Panc1 (cell line): ENCODE measurements around the gene SYNCRIP. TPM values are rescaled to one million over a fixed set of nuclear protein-coding genes. Genes with fewer than 3 reads are reported as not detected.
A peak's percentile ranks its signal among the peaks of the same experiment; 100 is the strongest.
"Not testable (repeated sequence)": the region's sequence is repeated elsewhere in the genome, so short reads cannot be mapped to it uniquely, and the experiment has no call there.

Experiments used
- ATAC-seq: fragments of 200-7000 bp; cut with Tn5 transposase; 2 replicates; pipeline ENCODE4 v1.9.1; 2020; ENCODE audit warnings: mild to moderate bottlenecking, moderate library complexity
- BruUV-seq: library from RNA; stranded (reverse); fragments of 400-500 nt; replicated peaks from 2 replicates; lab custom pipeline; 2021; lab: Mats Ljungman, UMichigan
- CTCF ChIA-PET: fragments of 300-600 bp; sonication (Branson Sonifier 250); formaldehyde crosslinking; loops from one replicate; lab custom pipeline; 2022; ENCODE audit warnings: antibody characterized with exemption; lab: Charles Lee
- POLR2A ChIA-PET: fragments of 300-600 bp; sonication (Branson Sonifier 250); formaldehyde crosslinking; loops from one replicate; lab custom pipeline; 2022; ENCODE audit warnings: antibody characterized with exemption; lab: Charles Lee
- DNase-seq: peaks from one replicate; pipeline ENCODE4 v3.0.0-alpha.2; 2010; ENCODE audit warnings: low read depth, low spot score
- H3K27ac ChIP-seq: 2 replicates; pipeline ENCODE4 v1.5.1; 2011; ENCODE audit warnings: mild to moderate bottlenecking, low read length, inconsistent platforms
- H3K27me3 ChIP-seq: fragments of 200-500 bp; sonication (Bioruptor generic); 2 replicates; pipeline ENCODE4 v1.6.0; 2014; ENCODE audit warnings: low read length, inconsistent platforms; ENCODE audit not compliant: control insufficient read depth, insufficient read depth
- H3K36me3 ChIP-seq: fragments of 200-500 bp; sonication (Bioruptor generic); 2 replicates; pipeline ENCODE4 v1.5.1; 2014; ENCODE audit warnings: inconsistent platforms, mild to moderate bottlenecking, low read length, moderate library complexity; ENCODE audit not compliant: control insufficient read depth, insufficient read depth
- H3K4me1 ChIP-seq: 2 replicates; pipeline ENCODE4 v1.5.1; 2011; ENCODE audit warnings: inconsistent platforms, mild to moderate bottlenecking, low read length, moderate library complexity; ENCODE audit not compliant: control insufficient read depth, insufficient read depth
- H3K4me3 ChIP-seq, 2 experiments: 2 replicates each; pipeline ENCODE4 v1.5.1; 2011 to 2012; ENCODE audit warnings: low read depth in 2 of 2, low read length in 2 of 2, mild to moderate bottlenecking in 2 of 2, inconsistent platforms in 1 of 2, moderate library complexity in 1 of 2
- H3K9me3 ChIP-seq: fragments of 200-500 bp; sonication (Bioruptor generic); 2 replicates; pipeline ENCODE4 v1.5.1; 2014; ENCODE audit warnings: low read depth, mild to moderate bottlenecking, inconsistent platforms, low read length, moderate library complexity; ENCODE audit not compliant: control insufficient read depth, insufficient read depth
- POLR2AphosphoS5 ChIP-seq: IDR thresholded peaks from 2 replicates; pipeline ENCODE4 v1.6.1; 2012; ENCODE audit warnings: mild to moderate bottlenecking, low read depth, low read length, moderate library complexity
- SIN3A ChIP-seq: IDR thresholded peaks from 2 replicates; pipeline ENCODE4 v1.6.1; 2012; ENCODE audit warnings: low read depth, mild to moderate bottlenecking, low read length, moderate library complexity, borderline replicate concordance; ENCODE audit not compliant: insufficient read depth
- TCF7L2 ChIP-seq: IDR thresholded peaks from 2 replicates; pipeline ENCODE4 v1.6.1; 2011; ENCODE audit warnings: mild to moderate bottlenecking, low read depth, low read length, inconsistent platforms
- in situ Hi-C: cut with HindIII; loops from 2 replicates; pipeline ENCODE4 v1.10.0; 2016; ENCODE audit warnings: low sequenced_read_pairs, low pct_unique_long_range_greater_than_20kb
- intact Hi-C: fragments of 100-400 bp; cut with micrococcal nuclease; formaldehyde crosslinking; loops from one replicate; pipeline ENCODE4 v1.10.0; 2022; ENCODE audit not compliant: unreplicated experiment
- total RNA-seq: library from RNA; stranded (reverse); gene quantifications from one replicate; pipeline ENCODE4 v1.2.1, GENCODE V29; 2021; ENCODE audit not compliant: unreplicated experiment
- TF ChIP-seq, protein P1 (sequence below): fragments of 450-650 bp; IDR thresholded peaks from 2 replicates; pipeline ENCODE4 v1.5.1; 2017; ENCODE audit warnings: mild to moderate bottlenecking
- TF ChIP-seq, protein P2 (sequence below), 2 experiments: IDR thresholded peaks; 2 replicates each; pipeline ENCODE4 v1.6.1; 2011 to 2012; ENCODE audit warnings: low read depth in 2 of 2, control low read depth in 1 of 2, low read length in 1 of 2, mild to moderate bottlenecking in 1 of 2, moderate library complexity in 1 of 2; ENCODE audit not compliant: insufficient read depth in 1 of 2

Gene SYNCRIP
- total RNA-seq, 1 experiment from 2014 or later = 141 TPM

DNA sequence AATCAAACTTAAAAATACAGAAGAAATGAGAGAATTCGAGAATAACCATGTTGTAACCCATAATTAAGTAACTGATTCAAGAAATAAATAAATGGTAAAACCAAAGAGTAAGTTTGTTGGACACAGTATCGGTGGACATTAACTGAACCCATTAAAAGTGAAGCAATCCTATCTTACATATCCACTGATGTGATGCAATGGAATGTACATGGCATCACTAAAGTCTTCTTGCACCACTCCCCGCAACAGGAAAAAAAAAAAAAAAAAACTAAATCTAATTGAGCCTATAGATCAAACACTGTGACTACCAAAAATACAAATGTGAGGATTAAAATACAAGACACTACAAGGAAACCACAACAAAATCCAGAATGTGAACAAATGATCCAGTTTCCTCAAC lies 56.9 kb downstream of the SYNCRIP start:
- intact Hi-C loops = no loop called here
- in situ Hi-C loops = no loop called here
- H3K27me3 ChIP-seq = no peaks in the 10 kb centered on the region
- BruUV-seq = no TSS peak
- DNase-seq (no peak), ATAC-seq (no peak)
- H3K4me1 ChIP-seq = peaks cover 10% of the 10 kb centered on the region
- TF ChIP-seq POLR2AphosphoS5 = no peak
- TF ChIP-seq, protein P1, sequence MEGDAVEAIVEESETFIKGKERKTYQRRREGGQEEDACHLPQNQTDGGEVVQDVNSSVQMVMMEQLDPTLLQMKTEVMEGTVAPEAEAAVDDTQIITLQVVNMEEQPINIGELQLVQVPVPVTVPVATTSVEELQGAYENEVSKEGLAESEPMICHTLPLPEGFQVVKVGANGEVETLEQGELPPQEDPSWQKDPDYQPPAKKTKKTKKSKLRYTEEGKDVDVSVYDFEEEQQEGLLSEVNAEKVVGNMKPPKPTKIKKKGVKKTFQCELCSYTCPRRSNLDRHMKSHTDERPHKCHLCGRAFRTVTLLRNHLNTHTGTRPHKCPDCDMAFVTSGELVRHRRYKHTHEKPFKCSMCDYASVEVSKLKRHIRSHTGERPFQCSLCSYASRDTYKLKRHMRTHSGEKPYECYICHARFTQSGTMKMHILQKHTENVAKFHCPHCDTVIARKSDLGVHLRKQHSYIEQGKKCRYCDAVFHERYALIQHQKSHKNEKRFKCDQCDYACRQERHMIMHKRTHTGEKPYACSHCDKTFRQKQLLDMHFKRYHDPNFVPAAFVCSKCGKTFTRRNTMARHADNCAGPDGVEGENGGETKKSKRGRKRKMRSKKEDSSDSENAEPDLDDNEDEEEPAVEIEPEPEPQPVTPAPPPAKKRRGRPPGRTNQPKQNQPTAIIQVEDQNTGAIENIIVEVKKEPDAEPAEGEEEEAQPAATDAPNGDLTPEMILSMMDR = no peak
- no peak for TF ChIP-seq SIN3A
- TF ChIP-seq, protein P2, sequence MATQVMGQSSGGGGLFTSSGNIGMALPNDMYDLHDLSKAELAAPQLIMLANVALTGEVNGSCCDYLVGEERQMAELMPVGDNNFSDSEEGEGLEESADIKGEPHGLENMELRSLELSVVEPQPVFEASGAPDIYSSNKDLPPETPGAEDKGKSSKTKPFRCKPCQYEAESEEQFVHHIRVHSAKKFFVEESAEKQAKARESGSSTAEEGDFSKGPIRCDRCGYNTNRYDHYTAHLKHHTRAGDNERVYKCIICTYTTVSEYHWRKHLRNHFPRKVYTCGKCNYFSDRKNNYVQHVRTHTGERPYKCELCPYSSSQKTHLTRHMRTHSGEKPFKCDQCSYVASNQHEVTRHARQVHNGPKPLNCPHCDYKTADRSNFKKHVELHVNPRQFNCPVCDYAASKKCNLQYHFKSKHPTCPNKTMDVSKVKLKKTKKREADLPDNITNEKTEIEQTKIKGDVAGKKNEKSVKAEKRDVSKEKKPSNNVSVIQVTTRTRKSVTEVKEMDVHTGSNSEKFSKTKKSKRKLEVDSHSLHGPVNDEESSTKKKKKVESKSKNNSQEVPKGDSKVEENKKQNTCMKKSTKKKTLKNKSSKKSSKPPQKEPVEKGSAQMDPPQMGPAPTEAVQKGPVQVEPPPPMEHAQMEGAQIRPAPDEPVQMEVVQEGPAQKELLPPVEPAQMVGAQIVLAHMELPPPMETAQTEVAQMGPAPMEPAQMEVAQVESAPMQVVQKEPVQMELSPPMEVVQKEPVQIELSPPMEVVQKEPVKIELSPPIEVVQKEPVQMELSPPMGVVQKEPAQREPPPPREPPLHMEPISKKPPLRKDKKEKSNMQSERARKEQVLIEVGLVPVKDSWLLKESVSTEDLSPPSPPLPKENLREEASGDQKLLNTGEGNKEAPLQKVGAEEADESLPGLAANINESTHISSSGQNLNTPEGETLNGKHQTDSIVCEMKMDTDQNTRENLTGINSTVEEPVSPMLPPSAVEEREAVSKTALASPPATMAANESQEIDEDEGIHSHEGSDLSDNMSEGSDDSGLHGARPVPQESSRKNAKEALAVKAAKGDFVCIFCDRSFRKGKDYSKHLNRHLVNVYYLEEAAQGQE (IDR thresholded peaks at IDR 0.05; ENCODE audit: insufficient read depth in 1 of 2, low read depth in 2 of 2, low read length in 1 of 2) = no peak
- no peak for TF ChIP-seq TCF7L2
- peaks cover 12% of the 10 kb centered on the region; the same call in 1 of the 2 replicates for H3K9me3 ChIP-seq
- ChIA-PET POLR2A (no interaction called here), CTCF (no interaction called here)
- H3K4me3 ChIP-seq = no peak overlapping the region
- no peak overlapping the region for H3K27ac ChIP-seq
- no peaks in the 10 kb centered on the region for H3K36me3 ChIP-seq

DNA sequence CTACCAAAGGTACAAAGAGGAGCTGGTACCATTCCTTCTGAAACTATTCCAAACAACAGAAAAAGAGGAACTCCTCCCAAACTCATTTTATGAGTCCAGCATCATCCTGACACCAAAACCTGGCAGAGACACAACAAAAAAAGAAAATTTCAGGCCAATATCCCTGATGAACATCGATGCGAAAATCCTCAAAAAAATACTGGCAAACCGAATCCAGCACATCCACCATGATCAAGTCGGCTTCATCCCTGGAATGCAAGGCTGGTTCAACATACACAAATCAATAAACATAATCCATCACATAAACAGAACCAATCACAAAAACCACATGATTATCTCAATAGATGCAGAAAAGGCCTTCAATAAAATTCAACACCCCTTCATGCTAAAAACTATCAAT lies 59.9 kb downstream of the SYNCRIP start:
- DNase-seq, H3K27me3 ChIP-seq, H3K36me3 ChIP-seq, POLR2A ChIA-PET, ATAC-seq, intact Hi-C loops, H3K4me3 ChIP-seq, CTCF ChIA-PET, H3K27ac ChIP-seq, BruUV-seq, in situ Hi-C loops: not testable (repeated sequence)
- H3K4me1 ChIP-seq = peaks cover 23% of the 10 kb centered on the region
- H3K9me3 ChIP-seq = peaks cover 12% of the 10 kb centered on the region; the same call in 1 of the 2 replicates

DNA sequence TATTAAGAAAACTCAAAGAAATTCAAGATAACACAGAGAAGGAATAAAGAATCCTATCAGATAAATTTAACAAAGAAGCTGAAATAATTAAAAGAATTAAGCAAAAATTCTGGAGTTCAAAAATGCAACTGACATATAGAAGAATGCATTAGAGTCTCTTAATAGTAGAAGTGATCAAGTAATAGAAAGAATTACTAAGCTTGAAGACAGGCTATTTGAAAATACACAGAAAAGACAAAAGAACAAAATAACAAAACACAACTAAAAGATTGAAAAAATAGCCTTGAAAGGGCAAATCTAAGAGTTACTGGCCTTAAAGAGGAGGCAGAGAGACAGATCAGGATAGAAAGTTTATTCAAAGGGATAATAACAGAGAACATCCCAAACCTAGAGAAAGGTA lies 61.1 kb downstream of the SYNCRIP start:
- TF ChIP-seq, protein P1 = no peak
- TF ChIP-seq TCF7L2 = no peak
- TF ChIP-seq, protein P2 (IDR thresholded peaks at IDR 0.05; ENCODE audit: insufficient read depth in 1 of 2, low read depth in 2 of 2, low read length in 1 of 2) = no peak
- no peak for TF ChIP-seq SIN3A
- no peak for TF ChIP-seq POLR2AphosphoS5
- CTCF ChIA-PET = no interaction called here
- Histone ChIP-seq H3K27me3 (no peaks in the 10 kb centered on the region), H3K9me3 (peaks cover 12% of the 10 kb centered on the region; the same call in 1 of the 2 replicates), H3K4me3 (no peak overlapping the region), H3K36me3 (no peaks in the 10 kb centered on the region), H3K27ac (peak overlapping the region; percentile 61; the same call in 1 of the 2 replicates), H3K4me1 (peaks cover 26% of the 10 kb centered on the region)
- POLR2A ChIA-PET = no interaction called here
- ATAC-seq = no peak
- DNase-seq = no peak
- intact Hi-C loops = no loop called here
- BruUV-seq = no TSS peak
- in situ Hi-C loops = no loop called here
